Ascending aorta (tissue), 2 donors: ENCODE results near the gene BCAS1. TPM values are rescaled to one million over a fixed set of nuclear protein-coding genes. Genes with fewer than 3 reads are reported as not detected.

ENCODE experiments used
- DNase-seq, 2 donors: peaks; one replicate each; pipeline ENCODE4 v3.0.0-alpha.2; 2019; ENCODE audit warnings: low spot score in 2 of 2
- H3K27ac ChIP-seq, 2 donors: fragments of 200-600 bp; sonication (generic); one replicate each; pipeline ENCODE4 v1.5.1; 2016 to 2017; ENCODE audit warnings: mild to moderate bottlenecking in 1 of 2
- H3K27me3 ChIP-seq: fragments of 200-600 bp; sonication (generic); one replicate; pipeline ENCODE4 v1.5.1; 2017
- H3K36me3 ChIP-seq, 2 donors: fragments of 200-600 bp; sonication (generic); one replicate each; pipeline ENCODE4 v1.5.1; 2016
- H3K4me1 ChIP-seq, 2 donors: fragments of 200-600 bp; sonication (generic); one replicate each; pipeline ENCODE4 v1.5.1; 2016 to 2017; ENCODE audit warnings: mild to moderate bottlenecking in 1 of 2
- H3K4me3 ChIP-seq, 2 donors: fragments of 200-600 bp; sonication (generic); one replicate each; pipeline ENCODE4 v1.5.1; 2016 to 2017; ENCODE audit warnings: mild to moderate bottlenecking in 1 of 2
- H3K9me3 ChIP-seq, 2 donors: fragments of 200-600 bp; sonication (generic); one replicate each; pipeline ENCODE4 v1.5.1; 2016
- intact Hi-C: fragments of 100-400 bp; cut with DNase I; formaldehyde crosslinking; loops from one replicate; pipeline ENCODE4 v1.15.1; 2023
- total RNA-seq: library from RNA; depleted of rRNA; stranded (reverse); fragments of >200 nt; gene quantifications from one replicate; pipeline ENCODE4 v1.1.0, GENCODE V29; 2016
- TF ChIP-seq, protein P1 (sequence below), 3 experiments: fragments of 200-600 bp in 2 of 3; fragments of 450-650 bp in 1 of 3; sonication (generic) in 2 of 3; IDR thresholded peaks; one replicate each; pipeline ENCODE4 v1.5.1; 2016 to 2019; ENCODE audit warnings: antibody characterized with exemption in 3 of 3, mild to moderate bottlenecking in 1 of 3, moderate library complexity in 1 of 3

The BCAS1 gene
- total RNA-seq, 1 donor from 2014 or later, result not detected

DNA sequence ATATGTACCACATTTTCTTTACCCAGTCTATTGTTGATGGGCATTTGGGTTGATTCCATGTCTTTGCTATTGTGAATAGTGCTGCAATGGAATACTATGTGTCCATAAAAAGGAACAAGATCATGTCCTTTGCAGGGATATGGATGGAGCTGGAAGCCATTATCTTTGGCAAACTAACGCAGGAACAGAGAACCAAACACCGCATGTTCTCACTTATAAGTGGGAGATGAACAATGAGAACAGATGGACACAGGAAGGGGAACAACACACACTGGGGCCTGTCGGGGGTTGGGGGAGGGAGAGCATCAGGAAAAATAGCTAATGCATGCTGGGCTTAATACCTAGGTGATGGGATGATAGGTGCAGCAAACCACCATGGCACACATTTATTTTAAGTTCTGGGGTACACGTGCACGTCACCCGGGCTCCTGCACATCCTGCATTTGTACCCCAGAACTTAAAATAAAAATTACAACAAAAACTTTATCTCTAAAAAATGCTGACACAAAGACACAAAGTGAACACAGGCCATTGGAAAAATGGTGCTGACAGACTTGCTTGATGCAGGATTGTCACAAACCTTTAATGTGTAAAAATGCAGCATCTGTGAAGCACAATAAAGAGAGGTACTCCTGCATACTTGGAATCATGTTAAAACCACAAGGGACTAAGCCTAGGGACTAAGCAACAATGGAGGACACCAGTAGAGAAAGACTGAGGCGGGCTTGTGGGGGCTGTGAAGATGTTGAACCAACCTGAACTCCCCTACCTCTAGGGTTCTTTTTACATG is 48.8 kb downstream of the BCAS1 start:
- no peaks in the 10 kb centered on the region for H3K9me3 ChIP-seq
- no peaks in the 10 kb centered on the region for H3K27me3 ChIP-seq
- TF ChIP-seq, protein P1, sequence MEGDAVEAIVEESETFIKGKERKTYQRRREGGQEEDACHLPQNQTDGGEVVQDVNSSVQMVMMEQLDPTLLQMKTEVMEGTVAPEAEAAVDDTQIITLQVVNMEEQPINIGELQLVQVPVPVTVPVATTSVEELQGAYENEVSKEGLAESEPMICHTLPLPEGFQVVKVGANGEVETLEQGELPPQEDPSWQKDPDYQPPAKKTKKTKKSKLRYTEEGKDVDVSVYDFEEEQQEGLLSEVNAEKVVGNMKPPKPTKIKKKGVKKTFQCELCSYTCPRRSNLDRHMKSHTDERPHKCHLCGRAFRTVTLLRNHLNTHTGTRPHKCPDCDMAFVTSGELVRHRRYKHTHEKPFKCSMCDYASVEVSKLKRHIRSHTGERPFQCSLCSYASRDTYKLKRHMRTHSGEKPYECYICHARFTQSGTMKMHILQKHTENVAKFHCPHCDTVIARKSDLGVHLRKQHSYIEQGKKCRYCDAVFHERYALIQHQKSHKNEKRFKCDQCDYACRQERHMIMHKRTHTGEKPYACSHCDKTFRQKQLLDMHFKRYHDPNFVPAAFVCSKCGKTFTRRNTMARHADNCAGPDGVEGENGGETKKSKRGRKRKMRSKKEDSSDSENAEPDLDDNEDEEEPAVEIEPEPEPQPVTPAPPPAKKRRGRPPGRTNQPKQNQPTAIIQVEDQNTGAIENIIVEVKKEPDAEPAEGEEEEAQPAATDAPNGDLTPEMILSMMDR (IDR thresholded peaks at IDR 0.05), result no peak
- intact Hi-C loops, result no loop called here
- DNase-seq, result no peak
- H3K4me1 ChIP-seq, result no peaks in the 10 kb centered on the region
- no peak overlapping the region for H3K27ac ChIP-seq
- no peaks in the 10 kb centered on the region for H3K36me3 ChIP-seq
- H3K4me3 ChIP-seq, result no peak overlapping the region

DNA sequence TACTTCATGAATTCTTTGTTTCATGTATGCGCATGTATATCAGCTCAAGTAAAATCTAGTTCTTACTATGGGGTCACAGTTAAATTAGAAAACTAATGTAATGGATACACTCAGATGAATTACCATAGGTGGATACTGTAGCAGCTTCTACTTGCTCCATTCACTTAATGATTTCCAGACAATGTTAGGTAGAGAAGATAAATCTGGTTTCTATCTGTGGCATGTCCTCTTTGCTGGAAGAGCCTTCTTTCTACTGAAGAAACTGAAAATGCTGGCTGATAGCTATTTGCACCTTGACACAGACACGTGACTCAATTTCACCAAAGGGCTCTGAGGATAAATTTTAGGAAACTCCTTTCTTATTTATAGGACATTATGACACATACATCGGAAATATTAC is 49.5 kb downstream of the BCAS1 start:
- Histone ChIP-seq H3K27me3 (no peaks in the 10 kb centered on the region), H3K36me3 (no peaks in the 10 kb centered on the region), H3K4me3 (no peak overlapping the region), H3K9me3 (no peaks in the 10 kb centered on the region), H3K27ac (no peak overlapping the region), H3K4me1 (no peaks in the 10 kb centered on the region)
- TF ChIP-seq, protein P1 (IDR thresholded peaks at IDR 0.05), result no peak
- no peak for DNase-seq
- intact Hi-C loops, result no loop called here

DNA sequence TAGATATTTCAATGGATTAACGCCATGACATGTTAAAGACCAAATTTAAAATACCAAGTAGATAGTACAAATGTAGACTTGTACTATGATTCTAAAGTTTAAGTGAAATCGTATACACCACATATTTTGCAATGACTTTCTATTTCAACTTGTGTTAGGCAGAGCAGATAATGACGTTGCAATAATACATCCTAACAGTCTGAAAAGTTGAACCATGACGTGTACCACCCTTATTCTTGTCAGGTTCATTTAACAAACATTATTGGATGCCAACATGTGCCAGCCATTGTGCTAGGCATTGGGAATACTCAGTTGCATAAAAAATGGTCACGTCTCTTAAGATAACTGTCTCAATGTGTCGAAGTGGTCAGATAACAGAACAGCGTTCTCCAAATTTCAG is 50.0 kb downstream of the BCAS1 start:
- intact Hi-C loops, result no loop called here
- Histone ChIP-seq H3K9me3 (no peaks in the 10 kb centered on the region), H3K4me3 (no peak overlapping the region), H3K27ac (no peak overlapping the region), H3K27me3 (no peaks in the 10 kb centered on the region), H3K4me1 (no peaks in the 10 kb centered on the region), H3K36me3 (no peaks in the 10 kb centered on the region)
- TF ChIP-seq, protein P1 (IDR thresholded peaks at IDR 0.05), result no peak
- no peak for DNase-seq

DNA sequence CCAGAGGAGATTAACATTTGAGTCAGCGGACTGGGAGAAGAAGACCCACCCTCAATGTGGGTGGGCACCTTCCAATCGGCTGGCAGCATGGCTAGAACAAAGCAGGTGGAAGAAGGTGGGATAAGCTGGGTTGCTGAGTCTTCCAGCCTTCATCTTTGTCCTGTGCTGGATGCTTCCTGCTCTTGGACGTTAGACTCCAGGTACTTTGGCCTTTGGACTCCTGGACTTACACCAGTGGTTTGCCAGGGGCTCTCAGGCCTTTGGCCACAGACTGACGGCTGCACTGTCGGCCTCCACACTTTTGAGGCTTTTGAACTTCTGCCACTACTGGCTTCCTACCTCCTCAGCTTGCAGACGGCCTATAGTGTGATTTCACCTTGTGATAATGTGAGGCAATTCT is 50.8 kb downstream of the BCAS1 start:
- intact Hi-C loops, result no loop called here
- Histone ChIP-seq H3K4me1 (no peaks in the 10 kb centered on the region), H3K27me3 (no peaks in the 10 kb centered on the region), H3K27ac (no peak overlapping the region), H3K36me3 (no peaks in the 10 kb centered on the region), H3K9me3 (no peaks in the 10 kb centered on the region), H3K4me3 (no peak overlapping the region)
- DNase-seq, result no peak
- TF ChIP-seq, protein P1 (IDR thresholded peaks at IDR 0.05), result no peak

DNA sequence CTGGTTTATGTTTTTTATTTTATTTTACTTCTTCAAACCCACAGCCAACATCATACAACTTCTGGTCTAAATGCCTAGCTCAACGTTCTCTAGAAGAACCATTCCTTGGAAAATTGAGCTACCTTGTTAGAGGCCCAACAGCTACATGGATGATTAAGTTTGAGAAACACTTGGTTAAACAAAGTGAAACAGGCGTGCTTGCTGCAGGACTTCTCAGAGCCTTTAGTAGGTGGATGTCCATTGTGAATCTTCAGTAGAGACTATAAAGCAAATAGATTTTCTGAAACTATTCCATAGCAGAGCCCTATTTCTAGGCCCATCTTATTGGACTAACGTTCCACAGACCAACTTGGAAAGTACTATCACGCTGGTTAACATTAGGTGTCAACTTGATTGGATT is 51.3 kb downstream of the BCAS1 start:
- H3K27me3 ChIP-seq, result no peaks in the 10 kb centered on the region
- no peaks in the 10 kb centered on the region for H3K9me3 ChIP-seq
- intact Hi-C loops, result no loop called here
- H3K4me3 ChIP-seq, result no peak overlapping the region
- H3K36me3 ChIP-seq, result no peaks in the 10 kb centered on the region
- TF ChIP-seq, protein P1 (IDR thresholded peaks at IDR 0.05), result no peak
- no peak overlapping the region for H3K27ac ChIP-seq
- H3K4me1 ChIP-seq, result no peaks in the 10 kb centered on the region
- DNase-seq, result no peak
